Esophagus muscularis mucosa (tissue), 4 donors: Measurements from ENCODE around the gene SCAANT1. TPM values are rescaled to one million over a fixed set of nuclear protein-coding genes. Genes with fewer than 3 reads are reported as not detected.

ENCODE experiments used
- DNase-seq: peaks from one replicate; pipeline ENCODE4 v3.0.0-alpha.2; 2017; ENCODE audit errors: extremely low spot score
- H3K27ac ChIP-seq, 4 donors: fragments of 200-600 bp; sonication (generic); replicated peaks in 1 of 4; 1 replicate in 3 of 4; 2 replicates in 1 of 4; pipeline ENCODE4 v1.5.1; 2016 to 2019; ENCODE audit warnings: mild to moderate bottlenecking in 1 of 4
- H3K27me3 ChIP-seq, 4 donors: fragments of 200-600 bp; sonication (generic); one replicate each; pipeline versions ENCODE4 v1.5.1 to v1.6.0; 2016 to 2019
- H3K36me3 ChIP-seq, 4 donors: fragments of 200-600 bp; sonication (generic); one replicate each; pipeline ENCODE4 v1.5.1; 2016 to 2019
- H3K4me1 ChIP-seq, 4 donors: fragments of 200-600 bp; sonication (generic); one replicate each; pipeline ENCODE4 v1.5.1; 2016 to 2019
- H3K4me3 ChIP-seq, 4 donors: fragments of 200-600 bp; sonication (generic); 1 replicate in 2 of 4; 2 replicates in 2 of 4; pipeline ENCODE4 v1.5.1; 2016 to 2019; ENCODE audit warnings: mild to moderate bottlenecking in 4 of 4, moderate library complexity in 1 of 4
- H3K9me3 ChIP-seq, 4 donors: fragments of 200-600 bp; sonication (generic); 1 replicate in 3 of 4; 2 replicates in 1 of 4; pipeline ENCODE4 v1.5.1; 2016 to 2019
- EP300 ChIP-seq: sonication (generic); formaldehyde crosslinking; IDR thresholded peaks from one replicate; pipeline ENCODE4 v1.6.1; 2017; ENCODE audit warnings: antibody characterized with exemption
- POLR2A ChIP-seq: fragments of 450-650 bp; IDR thresholded peaks from one replicate; pipeline ENCODE4 v1.6.1; 2017; ENCODE audit warnings: antibody characterized with exemption, moderate library complexity, mild to moderate bottlenecking, low read depth
- POLR2AphosphoS5 ChIP-seq, 2 donors: sonication (generic); formaldehyde crosslinking; IDR thresholded peaks; one replicate each; pipeline ENCODE4 v1.6.1; 2017; ENCODE audit warnings: antibody characterized with exemption in 2 of 2
- WGBS: methylation state at CpG from one replicate; pipeline ENCODE4 v1.1.5; 2018; 5-methylcytosine and 5-hydroxymethylcytosine counted together
- intact Hi-C: fragments of 100-400 bp; cut with DNase I; formaldehyde crosslinking; loops from one replicate; pipeline ENCODE4 v1.15.1; 2023
- total RNA-seq, 4 donors: library from RNA; depleted of rRNA; stranded (reverse); fragments of >200 nt; gene quantifications; one replicate each; pipeline versions ENCODE4 v1.1.0 to v1.2.1, GENCODE V29; 2016
- TF ChIP-seq, protein P1 (sequence below), 3 experiments: fragments of 200-600 bp in 2 of 3; fragments of 450-650 bp in 1 of 3; sonication (generic) in 2 of 3; IDR thresholded peaks; one replicate each; pipeline ENCODE4 v1.5.1; 2017 to 2019; ENCODE audit warnings: antibody characterized with exemption in 3 of 3, mild to moderate bottlenecking in 2 of 3, moderate library complexity in 1 of 3

SCAANT1 gene
- total RNA-seq, 4 donors from 2014 or later: not detected

DNA sequence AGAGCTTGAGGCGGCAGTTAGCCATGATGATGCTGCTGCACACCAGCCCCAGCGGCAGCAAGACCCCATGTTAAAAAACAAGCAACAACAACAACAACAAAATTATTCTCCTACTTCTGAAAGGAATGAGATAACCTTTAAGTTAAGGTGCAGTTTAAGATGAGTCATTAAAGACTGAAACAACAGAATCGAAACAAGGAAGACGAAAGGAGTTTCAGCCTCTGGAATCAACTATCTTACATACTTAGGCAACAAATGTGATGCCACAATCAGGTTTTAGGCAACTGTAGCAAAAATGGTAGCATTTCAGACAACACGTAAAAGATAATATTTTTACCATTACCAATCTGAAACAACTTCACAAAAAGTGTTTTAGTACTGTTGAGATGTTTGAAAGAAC is 12.2 kb downstream of the SCAANT1 start:
- no peak for TF ChIP-seq POLR2A
- TF ChIP-seq, protein P1, sequence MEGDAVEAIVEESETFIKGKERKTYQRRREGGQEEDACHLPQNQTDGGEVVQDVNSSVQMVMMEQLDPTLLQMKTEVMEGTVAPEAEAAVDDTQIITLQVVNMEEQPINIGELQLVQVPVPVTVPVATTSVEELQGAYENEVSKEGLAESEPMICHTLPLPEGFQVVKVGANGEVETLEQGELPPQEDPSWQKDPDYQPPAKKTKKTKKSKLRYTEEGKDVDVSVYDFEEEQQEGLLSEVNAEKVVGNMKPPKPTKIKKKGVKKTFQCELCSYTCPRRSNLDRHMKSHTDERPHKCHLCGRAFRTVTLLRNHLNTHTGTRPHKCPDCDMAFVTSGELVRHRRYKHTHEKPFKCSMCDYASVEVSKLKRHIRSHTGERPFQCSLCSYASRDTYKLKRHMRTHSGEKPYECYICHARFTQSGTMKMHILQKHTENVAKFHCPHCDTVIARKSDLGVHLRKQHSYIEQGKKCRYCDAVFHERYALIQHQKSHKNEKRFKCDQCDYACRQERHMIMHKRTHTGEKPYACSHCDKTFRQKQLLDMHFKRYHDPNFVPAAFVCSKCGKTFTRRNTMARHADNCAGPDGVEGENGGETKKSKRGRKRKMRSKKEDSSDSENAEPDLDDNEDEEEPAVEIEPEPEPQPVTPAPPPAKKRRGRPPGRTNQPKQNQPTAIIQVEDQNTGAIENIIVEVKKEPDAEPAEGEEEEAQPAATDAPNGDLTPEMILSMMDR (IDR thresholded peaks at IDR 0.05): no peak
- TF ChIP-seq POLR2AphosphoS5 (IDR thresholded peaks at IDR 0.05): no peak
- TF ChIP-seq EP300: no peak
- H3K27me3 ChIP-seq: no peaks in the 10 kb centered on the region
- no peak overlapping the region for H3K27ac ChIP-seq
- H3K4me3 ChIP-seq: no peak overlapping the region
- peaks cover 3 to 15% (median 8%) of the 10 kb centered on the region in 4 donors for H3K4me1 ChIP-seq
- no peak for DNase-seq
- WGBS: 92% methylated on average over 5 of the region's 5 CpGs
- no peaks in the 10 kb centered on the region for H3K9me3 ChIP-seq
- peaks cover 0 to 23% (median 13%) of the 10 kb centered on the region in 4 donors for H3K36me3 ChIP-seq
- intact Hi-C loops: no loop called here

DNA sequence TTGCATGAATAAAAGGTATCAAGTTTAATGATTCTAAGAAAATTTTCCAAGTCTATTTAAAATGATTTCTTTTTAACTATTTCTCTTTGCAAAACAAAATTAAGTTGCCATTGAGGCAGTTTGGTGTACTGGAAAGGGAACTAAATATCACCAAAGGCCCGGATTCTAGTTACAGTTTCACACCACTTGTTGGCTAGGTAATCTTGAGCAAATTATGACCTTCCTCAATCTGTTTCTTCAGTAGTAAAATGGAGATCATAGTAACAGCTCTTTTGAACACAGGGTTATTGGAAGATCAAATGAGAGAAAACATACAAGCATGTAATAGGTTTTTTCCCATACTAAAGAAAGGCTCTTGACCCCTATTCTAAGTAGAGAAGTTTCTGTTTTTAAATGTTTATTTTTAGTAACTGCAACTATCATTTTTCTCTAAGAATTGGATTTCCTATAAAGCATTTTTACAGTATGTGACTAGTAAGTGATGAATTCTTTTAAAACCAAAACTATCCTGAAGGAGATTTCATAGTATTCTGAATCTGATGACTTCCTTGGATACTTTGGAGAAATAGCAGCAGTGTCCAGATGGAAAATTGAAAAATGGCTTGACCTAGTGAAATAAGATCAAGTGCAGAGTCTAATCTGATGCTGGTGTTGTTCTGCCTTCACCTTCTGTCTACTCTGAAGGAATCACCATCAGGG is 15.7 kb downstream of the SCAANT1 start:
- WGBS: 64% methylated on average over 1 of the region's 1 CpG
- H3K27ac ChIP-seq: no peak overlapping the region
- H3K9me3 ChIP-seq: no peaks in the 10 kb centered on the region
- H3K36me3 ChIP-seq: peaks cover 0 to 28% (median 13%) of the 10 kb centered on the region in 4 donors
- TF ChIP-seq, protein P1 (IDR thresholded peaks at IDR 0.05): no peak
- TF ChIP-seq POLR2AphosphoS5 (IDR thresholded peaks at IDR 0.05) (no peak), POLR2A (no peak)
- DNase-seq: no peak
- intact Hi-C loops: no loop called here
- no peaks in the 10 kb centered on the region for H3K27me3 ChIP-seq
- H3K4me1 ChIP-seq: peaks cover 3 to 23% (median 11%) of the 10 kb centered on the region in 4 donors
- no peak overlapping the region for H3K4me3 ChIP-seq

DNA sequence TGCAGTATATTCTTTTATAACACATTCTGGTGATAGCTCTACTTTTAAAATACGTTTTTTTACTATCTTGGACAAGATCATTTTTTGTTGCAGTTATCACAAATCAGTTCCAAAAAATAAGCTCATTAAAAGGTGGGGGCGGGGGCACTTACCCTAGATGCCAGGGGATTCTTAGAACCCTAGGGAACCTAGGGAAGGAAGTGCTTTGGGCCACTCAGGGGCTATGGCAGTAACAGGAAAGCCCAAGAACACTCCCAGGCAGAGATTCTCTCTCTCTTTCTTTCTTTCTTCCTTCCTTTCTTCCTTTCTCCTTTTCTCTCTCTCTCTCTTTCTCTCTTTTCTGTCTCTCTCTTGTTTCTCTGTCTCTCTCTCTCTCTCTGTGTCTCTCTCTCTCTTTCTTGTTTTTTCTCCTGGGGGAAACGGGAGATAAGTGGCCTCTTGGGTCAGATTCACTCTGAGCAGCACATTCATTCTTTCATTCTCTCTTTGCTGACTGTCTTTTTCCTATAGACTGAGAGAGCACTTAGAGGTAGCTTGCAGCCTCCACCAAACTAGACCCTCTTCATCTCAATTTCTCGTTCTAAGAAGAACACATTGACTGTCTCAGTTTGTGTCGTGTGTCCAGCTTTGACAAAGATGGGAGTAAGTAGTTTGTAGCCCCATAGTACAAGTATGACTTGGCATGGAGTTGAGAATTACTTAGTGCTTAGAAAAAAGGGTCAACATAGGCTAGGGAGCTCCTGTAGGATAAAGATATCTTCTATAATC is 16.6 kb downstream of the SCAANT1 start:
- no peak for DNase-seq
- peaks cover 0 to 30% (median 13%) of the 10 kb centered on the region in 4 donors for H3K36me3 ChIP-seq
- intact Hi-C loops: no loop called here
- no peak overlapping the region for H3K27ac ChIP-seq
- WGBS: 70% methylated on average over 5 of the region's 5 CpGs
- H3K4me1 ChIP-seq: peaks cover 3 to 23% (median 11%) of the 10 kb centered on the region in 4 donors
- H3K27me3 ChIP-seq: no peaks in the 10 kb centered on the region
- TF ChIP-seq POLR2A (no peak), POLR2AphosphoS5 (IDR thresholded peaks at IDR 0.05) (no peak), EP300 (no peak)
- TF ChIP-seq, protein P1 (IDR thresholded peaks at IDR 0.05): no peak
- no peak overlapping the region for H3K4me3 ChIP-seq
- no peaks in the 10 kb centered on the region for H3K9me3 ChIP-seq

DNA sequence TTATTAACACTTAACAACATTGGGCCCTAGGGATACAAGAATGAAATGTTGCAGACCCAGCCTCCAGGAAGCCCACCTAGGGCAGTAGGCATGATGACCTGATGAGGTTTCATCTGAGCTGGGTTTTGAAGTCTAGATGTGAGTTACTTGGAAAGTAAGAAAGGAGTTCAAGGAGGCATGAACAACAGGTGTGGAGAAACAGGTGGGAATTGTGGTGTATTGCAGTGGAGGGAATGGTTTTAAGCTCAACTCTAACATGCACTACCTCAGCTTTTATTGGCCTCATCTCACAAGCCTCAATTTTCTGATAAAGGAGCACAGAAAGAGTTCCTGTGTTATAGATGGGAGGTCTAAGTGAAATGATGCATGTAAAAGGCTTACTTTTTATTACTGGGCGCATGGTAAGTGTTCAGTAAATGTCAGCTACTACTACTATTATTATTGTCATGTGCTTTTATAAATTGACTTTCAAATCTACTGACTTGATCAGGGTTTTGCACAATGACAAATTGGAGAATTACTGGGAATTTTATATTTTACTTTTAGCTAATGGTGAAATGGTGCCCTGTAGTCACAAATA is 19.3 kb downstream of the SCAANT1 start:
- DNase-seq: no peak
- Histone ChIP-seq H3K9me3 (no peaks in the 10 kb centered on the region), H3K36me3 (peaks cover 0 to 8% (median 0%) of the 10 kb centered on the region in 4 donors), H3K4me3 (no peak overlapping the region), H3K27ac (no peak overlapping the region), H3K27me3 (no peaks in the 10 kb centered on the region), H3K4me1 (peaks cover 3 to 30% (median 11%) of the 10 kb centered on the region in 4 donors)
- intact Hi-C loops: no loop called here
- WGBS: 100% methylated on average over 1 of the region's 1 CpG
- TF ChIP-seq EP300 (no peak), POLR2A (no peak), POLR2AphosphoS5 (IDR thresholded peaks at IDR 0.05) (no peak)
- TF ChIP-seq, protein P1 (IDR thresholded peaks at IDR 0.05): no peak
